ENCODE results near the gene MAN2B2.

DNA sequence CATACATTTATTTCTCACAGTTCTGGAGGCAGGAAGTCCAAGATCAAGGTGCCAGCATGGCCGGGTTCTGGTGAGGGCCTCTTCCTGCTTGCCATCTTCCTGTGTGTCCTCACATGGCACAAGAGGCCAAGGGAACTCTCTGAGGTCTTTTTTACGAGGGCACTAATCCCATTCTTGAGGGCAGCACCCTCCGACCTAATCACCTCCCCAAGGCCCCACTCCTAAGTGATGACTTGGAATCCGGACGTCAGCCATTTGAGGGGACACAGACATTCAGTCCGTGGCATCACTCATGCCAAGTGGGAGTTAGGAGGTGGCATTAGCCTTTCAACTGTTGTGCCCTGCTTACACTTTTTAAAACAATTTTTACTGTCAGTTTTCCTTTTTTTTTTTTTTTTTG, 27.3 kb downstream of the MAN2B2 start:
- no peak for TF ChIP-seq CTCF (IDR thresholded peaks at IDR 0.05; ENCODE audit: low read length)
- no peak for TF ChIP-seq EZH2phosphoT487 (IDR thresholded peaks at IDR 0.05; ENCODE audit: low read length)

Measured in MM.1S (cell line).